Osteocyte (in vitro differentiated cells): ENCODE measurements around the gene PRIMPOL. TPM values are rescaled to one million over a fixed set of nuclear protein-coding genes. Genes with fewer than 3 reads are reported as not detected.
A peak's percentile ranks its signal among the peaks of the same experiment; 100 is the strongest.
"Not testable (repeated sequence)": the region's sequence is repeated elsewhere in the genome, so short reads cannot be mapped to it uniquely, and the experiment has no call there.

Experiments
- DNase-seq: peaks from one replicate; pipeline ENCODE4 v3.0.0; 2021; ENCODE audit warnings: mixed read lengths; ENCODE audit not compliant: unreplicated experiment; ENCODE audit errors: extremely low spot score
- H3K27ac Mint-ChIP-seq: one replicate; pipeline ENCODE4 v1.8.0; 2021; ENCODE audit warnings: mild to moderate bottlenecking, mixed read lengths; ENCODE audit not compliant: unreplicated experiment
- H3K27me3 Mint-ChIP-seq: one replicate; pipeline ENCODE4 v1.8.0; 2021; ENCODE audit warnings: mixed read lengths; ENCODE audit not compliant: unreplicated experiment
- H3K36me3 Mint-ChIP-seq: one replicate; pipeline ENCODE4 v1.8.0; 2021; ENCODE audit warnings: mixed read lengths; ENCODE audit not compliant: unreplicated experiment
- H3K4me1 Mint-ChIP-seq: one replicate; pipeline ENCODE4 v1.8.0; 2021; ENCODE audit warnings: mixed read lengths; ENCODE audit not compliant: unreplicated experiment
- H3K4me3 Mint-ChIP-seq: one replicate; pipeline ENCODE4 v1.8.0; 2021; ENCODE audit warnings: mild to moderate bottlenecking, moderate library complexity, mixed read lengths; ENCODE audit not compliant: unreplicated experiment
- H3K9me3 Mint-ChIP-seq: one replicate; pipeline ENCODE4 v1.8.0; 2021; ENCODE audit warnings: mixed read lengths; ENCODE audit not compliant: unreplicated experiment
- CTCF ChIP-seq: fragments of 200-600 bp; sonication (generic); IDR thresholded peaks from 2 replicates; pipeline ENCODE4 v1.5.0; 2021; ENCODE audit warnings: antibody characterized with exemption, mild to moderate bottlenecking, moderate library complexity
- long read RNA-seq: library from polyadenylated mRNA; unstranded; transcript quantifications from one replicate; pipeline ENCODE4 v2.0.0, GENCODE V29; 2021
- total RNA-seq: library from RNA; stranded (reverse); gene quantifications from 2 replicates; pipeline ENCODE4 v1.2.1, GENCODE V29; 2021

Gene PRIMPOL
- 13.2 and 17.5 TPM in 2 replicates for total RNA-seq
- long read RNA-seq, transcript PRIMPOL-209 (14 exons, 2,174 nt): minor isoform, 6 of 85 reads
- long read RNA-seq, transcript PRIMPOL-202 (14 exons, 2,168 nt): minor isoform, 11 of 85 reads
- long read RNA-seq, transcript PRIMPOL-201 (14 exons, 2,289 nt): major isoform, 37 of 85 reads
- long read RNA-seq, partial matches to known transcripts: 1 of 85 reads
- long read RNA-seq, other reads (novel, unspliced or antisense): 27 of 85 reads

DNA sequence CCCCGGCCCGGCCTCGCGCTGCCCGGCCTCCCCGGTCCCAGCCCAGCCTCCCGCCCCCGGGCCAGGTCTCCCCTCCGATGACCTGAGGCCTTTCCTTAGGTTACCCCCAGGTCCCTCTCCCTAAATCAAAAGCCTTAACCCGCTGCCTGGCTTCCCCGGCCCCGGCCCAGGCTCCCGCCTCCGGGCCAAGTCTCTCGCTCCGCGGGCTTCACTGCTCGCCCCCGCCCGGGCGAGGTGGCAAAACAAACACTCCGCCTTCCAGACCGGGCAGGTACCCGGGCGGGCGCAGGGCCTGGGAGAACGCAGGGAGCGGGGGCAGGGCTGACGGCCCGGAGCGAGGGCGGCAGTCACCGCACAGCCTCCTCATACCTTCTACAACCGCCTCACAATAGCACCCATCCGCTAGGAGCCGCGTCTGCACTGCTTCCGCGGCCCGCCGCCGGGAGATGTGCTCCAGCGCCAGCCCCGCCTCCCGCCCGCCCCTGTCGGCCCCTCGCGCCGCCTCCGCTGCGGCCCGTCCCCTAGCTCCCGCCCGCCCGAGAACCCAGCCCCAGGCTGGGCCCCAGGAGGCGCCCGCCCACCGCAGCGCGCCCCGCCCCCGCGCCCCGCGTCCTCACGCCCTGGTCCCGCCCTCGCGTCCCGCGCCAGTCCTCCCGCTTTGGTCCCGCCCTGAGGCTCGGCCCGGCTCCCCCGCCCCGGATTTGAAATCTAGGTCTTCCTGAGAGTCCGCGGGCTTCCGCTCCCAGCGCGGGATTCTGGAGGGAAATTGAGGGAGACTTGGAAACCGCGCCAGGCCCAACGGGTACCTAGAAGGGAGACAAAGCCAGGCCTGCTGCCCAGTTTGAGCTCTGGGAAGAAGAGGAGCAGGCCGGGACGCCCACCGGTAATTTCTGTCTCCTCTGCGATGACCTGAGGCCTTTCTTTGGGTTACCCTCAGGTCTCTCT lies at the start of gene PRIMPOL, which contains the start of gene CASP3:
Gene PRIMPOL, plus strand, starts transcription at position 713 of the 945 bp plus-strand sequence. CDS start 7,403 bp downstream, outside the sequence.
Gene CASP3, minus strand, starts transcription at position 422 of the 945 bp plus-strand sequence. CDS start 10,994 bp downstream, outside the sequence.
- peak; percentile 53 for TF ChIP-seq CTCF
- Mint-ChIP-seq H3K9me3 (no peaks in the 10 kb centered on the region), H3K27me3 (no peaks in the 10 kb centered on the region), H3K4me1 (peaks cover 70% of the 10 kb centered on the region), H3K36me3 (peaks cover 2% of the 10 kb centered on the region), H3K4me3 (peak within 1 kb of the TSS; percentile 86), H3K27ac (peak within 1 kb of the TSS; percentile 92)
- DNase-seq: peak; percentile 98

DNA sequence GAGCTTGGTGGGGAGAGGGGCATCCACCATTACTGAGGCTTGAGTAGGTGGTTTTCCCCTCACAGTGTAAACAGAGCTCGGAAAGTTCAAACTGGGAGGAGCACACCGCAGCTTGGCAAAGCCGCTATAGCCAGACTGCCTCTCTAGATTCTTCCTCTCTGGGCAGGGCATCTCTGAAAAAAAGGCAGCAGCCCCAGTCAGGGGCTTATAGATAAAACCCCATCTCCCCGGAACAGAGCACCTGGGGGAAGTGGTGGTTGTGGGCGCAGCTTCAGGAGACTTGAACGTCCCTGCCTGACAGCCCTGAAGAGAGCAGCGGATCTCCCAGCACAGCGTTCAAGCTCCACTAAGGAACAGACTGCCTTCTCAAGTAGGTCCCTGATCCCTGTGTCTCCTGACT lies 48.6 kb upstream of the PRIMPOL start:
- not testable (repeated sequence) for DNase-seq, H3K36me3 Mint-ChIP-seq, H3K4me1 Mint-ChIP-seq, H3K27ac Mint-ChIP-seq, H3K4me3 Mint-ChIP-seq
- Mint-ChIP-seq H3K27me3 (peaks cover 11% of the 10 kb centered on the region), H3K9me3 (peaks cover 11% of the 10 kb centered on the region)

DNA sequence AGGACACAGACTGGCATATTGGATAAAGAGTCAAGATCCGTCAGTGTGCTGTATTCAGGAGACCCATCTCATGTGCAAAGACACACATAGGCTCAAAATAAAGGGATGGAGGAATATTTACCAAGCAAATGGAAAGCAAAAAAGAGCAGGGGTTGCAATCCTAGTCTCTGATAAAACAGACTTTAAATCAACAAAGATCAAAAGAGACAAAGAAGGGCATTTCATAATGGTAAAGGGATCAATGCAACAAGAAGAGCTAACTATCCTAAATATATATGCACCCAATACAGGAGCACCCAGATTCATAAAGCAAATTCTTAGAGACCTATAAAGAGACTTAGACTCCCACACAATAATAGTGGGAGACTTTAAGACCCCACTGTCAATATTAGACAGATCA lies 46.7 kb upstream of the PRIMPOL start:
- not testable (repeated sequence) for H3K27ac Mint-ChIP-seq, H3K4me3 Mint-ChIP-seq, H3K36me3 Mint-ChIP-seq, DNase-seq, H3K4me1 Mint-ChIP-seq
- Mint-ChIP-seq H3K9me3 (peaks cover 13% of the 10 kb centered on the region), H3K27me3 (peaks cover 11% of the 10 kb centered on the region)

GRCh38 chr4:184607429-184607828 lies 42.1 kb upstream of the PRIMPOL start:
- not testable (repeated sequence) for H3K27me3 Mint-ChIP-seq, H3K4me3 Mint-ChIP-seq, H3K27ac Mint-ChIP-seq, H3K36me3 Mint-ChIP-seq, DNase-seq, H3K4me1 Mint-ChIP-seq
- H3K9me3 Mint-ChIP-seq: peaks cover 13% of the 10 kb centered on the region

DNA sequence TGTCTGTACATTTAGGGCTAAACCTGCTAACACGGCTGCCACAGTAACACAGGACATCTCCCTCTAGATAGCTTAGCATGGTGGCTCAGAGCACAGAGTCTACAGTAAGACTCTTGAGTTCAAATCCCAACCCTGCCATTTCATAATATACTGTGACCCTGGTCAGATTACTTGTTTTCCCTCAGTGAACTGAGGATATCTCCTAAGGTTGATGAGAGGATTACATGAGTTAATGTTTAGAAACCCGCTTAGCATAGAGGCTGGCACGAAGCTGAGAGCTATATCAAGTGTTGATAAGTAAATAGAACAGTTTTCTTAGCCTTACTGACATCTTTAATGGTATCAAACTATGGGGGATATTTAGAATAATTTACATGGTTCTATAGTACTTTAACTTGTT lies 37.5 kb upstream of the PRIMPOL start:
- H3K27me3 Mint-ChIP-seq: no peaks in the 10 kb centered on the region
- H3K4me3 Mint-ChIP-seq: no peak overlapping the region
- no peaks in the 10 kb centered on the region for H3K4me1 Mint-ChIP-seq
- TF ChIP-seq CTCF: no peak
- H3K36me3 Mint-ChIP-seq: no peaks in the 10 kb centered on the region
- H3K27ac Mint-ChIP-seq: no peak overlapping the region
- H3K9me3 Mint-ChIP-seq: peaks cover 4% of the 10 kb centered on the region
- no peak for DNase-seq

DNA sequence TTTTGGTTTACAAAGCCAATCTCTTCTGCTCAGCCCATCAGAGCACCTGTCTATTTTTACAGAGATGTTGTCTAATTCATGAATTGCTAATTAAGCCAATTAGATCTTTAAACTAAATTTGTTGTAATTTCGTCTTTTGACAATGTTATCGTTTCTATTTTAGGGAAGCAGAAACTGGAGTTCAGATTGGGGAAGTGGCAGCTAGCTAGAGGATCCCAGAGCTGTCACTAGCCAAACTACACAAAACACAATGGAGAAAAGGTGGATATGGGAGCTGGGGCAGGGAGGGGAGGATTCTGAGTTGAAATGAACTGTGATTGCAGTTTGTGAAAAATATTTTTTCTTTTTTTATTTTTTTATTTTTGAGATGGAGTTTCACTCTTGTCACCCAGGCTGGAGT lies 36.1 kb upstream of the PRIMPOL start:
- DNase-seq: no peak
- Mint-ChIP-seq H3K4me3 (no peak overlapping the region), H3K9me3 (peaks cover 4% of the 10 kb centered on the region), H3K27me3 (no peaks in the 10 kb centered on the region), H3K27ac (no peak overlapping the region), H3K4me1 (no peaks in the 10 kb centered on the region), H3K36me3 (no peaks in the 10 kb centered on the region)
- no peak for TF ChIP-seq CTCF
